Activated T-helper 1 cell treated with anti-CD3 and anti-CD28 coated beads, Interleukin-2, amount 50 U/mL, for 16 hours (primary cell): ENCODE data around the gene FAM240B.

Experiments
- DNase-seq, 2 donors: peaks; one replicate each; pipeline ENCODE4 v3.0.0-alpha.2; 2020; ENCODE audit warnings: low read depth in 1 of 2, low spot score in 1 of 2

Gene FAM240B

GRCh38 chr9:38720083-38720745 lies at the start of gene FAM240B:
TSS of gene FAM240B (minus strand) at chr9:38720133. CDS start at chr9:38703999, 16,134 bp downstream.
- no peak for DNase-seq

- DNase-seq, result no peak
These were observed 48.4 kb upstream of the FAM240B start for GRCh38 chr9:38768351-38768761.

- DNase-seq, result no peak
These were observed 45.2 kb upstream of the FAM240B start for GRCh38 chr9:38765101-38765500.

- DNase-seq, result no peak
These were observed 42.1 kb upstream of the FAM240B start for GRCh38 chr9:38761999-38762398.

DNA sequence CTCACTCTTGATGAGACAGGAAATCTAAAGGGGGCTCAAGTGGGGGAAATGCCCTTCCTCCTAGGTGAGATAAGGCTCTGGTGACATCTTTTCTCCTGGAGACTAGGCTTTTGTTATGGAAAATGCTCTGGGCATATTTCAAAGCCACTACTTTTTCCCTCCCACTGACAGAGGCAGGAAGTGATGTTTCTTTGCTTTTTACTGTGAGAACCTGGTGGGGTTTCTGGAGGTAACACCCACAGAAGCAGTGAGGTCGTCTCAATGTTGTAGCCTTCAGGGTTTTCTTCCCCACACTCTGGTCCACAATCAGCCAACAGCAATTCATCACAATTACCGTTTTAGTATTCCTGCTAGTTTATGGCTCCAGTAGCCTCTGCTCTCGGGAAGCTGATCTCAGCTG lies 41.4 kb upstream of the FAM240B start:
- no peak for DNase-seq

- DNase-seq, result no peak
These were observed 36.8 kb upstream of the FAM240B start for GRCh38 chr9:38756702-38757101.

DNA sequence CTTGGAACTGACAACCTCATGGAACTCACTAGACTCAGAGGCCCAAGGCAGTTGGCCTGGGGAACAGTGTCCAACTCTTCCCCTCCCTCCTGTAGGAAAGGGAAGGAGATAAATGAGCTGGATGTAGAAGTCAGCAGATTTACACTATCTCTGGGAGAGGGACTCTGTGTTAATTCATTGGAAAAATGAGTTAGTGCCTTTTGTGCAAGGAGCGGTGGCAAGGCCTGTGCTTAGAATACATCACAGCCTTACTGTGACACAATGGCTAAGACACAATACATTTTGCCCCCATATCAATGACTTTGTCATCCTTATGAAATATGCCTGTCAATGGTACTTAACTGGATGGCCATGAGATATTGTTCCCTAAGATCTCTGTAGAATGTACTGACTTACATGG lies 28.0 kb upstream of the FAM240B start:
- DNase-seq, result no peak

DNA sequence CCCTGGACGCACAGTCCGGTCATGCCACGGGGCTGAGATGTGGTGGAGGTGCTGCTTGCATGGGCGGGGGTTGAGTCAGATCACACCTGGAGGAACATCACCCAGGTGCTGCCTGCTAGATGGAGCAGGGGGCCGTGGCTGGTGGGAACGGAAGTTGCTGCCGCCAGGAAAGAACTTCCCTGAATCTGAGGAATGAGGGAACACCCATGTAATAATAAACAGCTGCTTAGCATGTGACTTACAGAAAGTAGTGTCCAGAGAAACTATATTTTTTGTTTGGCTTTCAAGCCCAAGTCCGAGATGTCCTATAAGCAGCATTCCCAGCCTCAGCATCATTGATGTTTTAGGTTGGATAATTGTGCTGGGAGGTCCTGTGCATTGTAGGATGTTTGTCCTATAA lies 27.1 kb upstream of the FAM240B start:
- no peak for DNase-seq

- DNase-seq, result no peak
These were observed 26.4 kb upstream of the FAM240B start for GRCh38 chr9:38746303-38746702.

DNA sequence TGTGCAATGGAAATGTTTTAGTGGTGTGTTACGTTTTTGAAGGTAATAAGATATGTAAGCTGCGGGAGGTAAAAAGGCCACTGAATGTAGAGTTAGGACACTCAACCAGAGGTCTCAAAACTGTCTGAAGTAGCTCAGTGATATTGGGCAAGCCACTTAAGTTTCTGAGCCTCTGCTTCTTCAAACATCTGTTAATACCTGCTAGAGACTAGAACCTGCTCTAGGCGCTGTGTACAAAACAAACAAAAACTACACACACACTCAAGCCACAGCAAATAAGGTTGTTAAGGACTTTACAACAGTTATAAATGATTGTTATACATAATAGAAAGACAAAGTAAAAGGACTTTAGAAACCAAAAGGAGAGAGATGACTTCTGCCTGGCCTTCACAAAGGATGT lies 24.6 kb upstream of the FAM240B start:
- no peak for DNase-seq

GRCh38 chr9:38737246-38737645 lies 17.3 kb upstream of the FAM240B start:
- no peak for DNase-seq

DNA sequence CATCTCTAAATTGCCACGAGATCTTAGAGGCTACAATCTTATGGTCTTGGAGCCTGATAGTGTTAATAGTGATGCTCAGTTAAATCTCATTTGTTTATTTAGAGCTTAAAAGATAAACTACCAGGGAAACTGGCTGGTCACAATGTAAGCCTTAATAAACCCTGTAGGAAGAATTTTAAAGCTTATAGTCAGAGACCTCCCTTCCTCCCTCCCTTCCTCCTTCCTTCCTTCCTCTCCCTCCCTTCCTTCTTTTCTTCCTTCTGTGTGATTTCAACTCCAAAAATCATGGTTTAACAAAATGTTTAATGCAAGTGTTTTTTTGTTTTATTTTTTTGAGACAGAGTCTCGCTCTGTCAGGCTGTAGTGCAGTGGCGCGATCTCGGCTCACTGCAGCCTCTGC lies 14.9 kb upstream of the FAM240B start:
- DNase-seq, result no peak

GRCh38 chr9:38733503-38733902 lies 13.6 kb upstream of the FAM240B start:
- DNase-seq, result no peak

DNA sequence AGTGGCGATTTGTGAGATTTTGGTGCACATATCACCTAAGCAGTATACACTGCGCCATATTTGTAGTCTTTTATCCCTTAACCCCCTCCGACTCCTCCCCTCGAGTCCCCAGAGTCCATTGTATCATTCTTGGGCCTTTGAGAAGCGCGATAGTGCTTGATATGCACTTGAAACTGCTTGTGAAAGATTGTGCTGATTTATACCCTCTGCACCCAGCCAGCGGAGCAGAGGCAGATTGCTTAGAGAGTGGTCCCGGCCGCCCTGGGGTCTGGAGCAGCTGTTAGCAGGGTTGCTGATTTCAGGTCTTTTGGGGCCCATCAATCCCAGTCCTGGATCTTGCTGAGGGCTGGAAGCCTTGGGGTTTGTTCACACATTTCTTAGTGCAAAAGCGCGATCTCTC lies 13.0 kb upstream of the FAM240B start:
- DNase-seq, result no peak

- DNase-seq, result no peak
These were observed 7.6 kb upstream of the FAM240B start for GRCh38 chr9:38727497-38728001.

DNA sequence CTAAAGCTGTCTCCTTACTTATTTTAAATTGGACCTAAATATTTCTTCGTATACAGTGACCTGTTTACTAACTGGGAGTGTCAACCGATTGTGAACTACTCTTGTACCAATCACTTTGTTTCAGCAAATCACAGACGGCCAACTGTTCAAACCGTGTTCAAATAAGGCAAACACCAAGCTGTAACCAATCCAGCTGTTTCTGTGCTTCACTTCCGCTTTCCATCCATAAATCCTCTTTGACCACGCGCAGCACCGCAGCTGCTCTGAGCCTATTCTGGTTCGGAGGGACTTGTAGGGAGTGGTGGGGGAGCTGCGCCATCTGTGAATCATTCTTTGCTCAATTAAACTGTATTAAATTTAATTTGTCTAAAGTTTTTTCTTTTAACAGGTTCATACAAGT lies 4.8 kb upstream of the FAM240B start:
- no peak for DNase-seq

DNA sequence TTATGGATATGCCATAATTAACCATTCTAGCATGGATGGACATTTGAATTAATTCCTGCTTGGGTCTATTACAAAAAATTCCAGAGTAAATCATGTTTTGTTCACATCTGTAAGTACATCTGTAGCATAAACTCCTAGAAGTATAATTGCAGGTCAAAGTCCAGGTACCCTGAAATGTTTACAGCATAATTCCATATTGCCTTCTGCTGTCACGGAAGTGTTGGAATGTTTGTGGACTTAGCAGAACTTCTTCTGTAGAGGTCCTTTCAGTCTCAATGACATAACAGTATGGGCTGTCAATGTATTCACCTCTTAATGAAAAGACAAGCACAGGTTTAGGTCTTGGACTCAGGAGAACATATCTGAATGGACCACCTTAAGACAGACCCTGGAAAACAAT lies 1.8 kb downstream of the FAM240B start:
- no peak for DNase-seq

DNA sequence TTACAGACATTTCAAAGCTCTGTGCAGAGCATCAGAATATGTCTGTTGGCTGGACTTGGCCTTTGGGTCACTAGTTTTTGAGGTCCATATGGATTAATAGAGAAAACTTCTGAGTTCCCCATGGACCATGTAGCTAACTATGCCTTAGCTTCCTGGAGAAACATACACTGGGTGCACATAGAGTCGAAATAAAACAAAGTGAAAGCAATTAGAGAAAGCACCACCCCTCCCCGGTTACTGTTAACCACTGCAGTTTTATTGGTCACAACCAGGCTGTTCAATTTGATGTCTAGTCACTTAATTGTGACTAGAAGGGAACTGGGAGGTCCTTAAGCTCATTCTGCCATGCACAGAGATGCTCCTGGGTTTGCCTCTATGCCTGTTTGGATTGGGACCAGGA lies 4.2 kb downstream of the FAM240B start:
- no peak for DNase-seq

GRCh38 chr9:38713426-38713825 lies 6.5 kb downstream of the FAM240B start:
- DNase-seq, result no peak

GRCh38 chr9:38708759-38709158 lies 11.2 kb downstream of the FAM240B start:
- no peak for DNase-seq

GRCh38 chr9:38707885-38708637 lies 11.9 kb downstream of the FAM240B start:
- DNase-seq, result no peak

GRCh38 chr9:38706493-38706892 lies 13.4 kb downstream of the FAM240B start:
- no peak for DNase-seq

DNA sequence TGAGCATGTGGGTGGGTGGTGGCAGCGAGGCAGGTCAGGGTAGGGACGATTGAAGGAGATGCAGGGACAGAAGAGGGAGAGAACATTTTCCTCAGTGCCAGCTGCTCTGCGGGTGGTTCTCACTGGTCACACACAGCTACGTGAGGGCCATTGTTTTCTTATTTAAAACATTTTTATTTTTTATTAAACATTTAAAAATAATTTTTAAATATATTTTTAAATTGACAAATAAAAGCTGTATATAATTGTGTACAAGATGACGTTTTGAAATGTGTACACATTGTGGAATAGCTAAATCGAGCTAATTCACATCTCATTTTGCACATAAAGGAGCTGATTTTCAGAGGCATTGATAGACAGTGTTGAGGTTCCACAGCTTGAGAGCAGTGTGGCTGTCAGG lies 14.0 kb downstream of the FAM240B start:
- no peak for DNase-seq
